GM23338 (cell line): ENCODE data around the gene MRTO4.

Experiments
- CREB1 ChIP-seq: fragments of 250-450 bp; sonication (Bioruptor Pico); IDR thresholded peaks from 2 replicates; pipeline ENCODE4 v1.5.0; 2020; ENCODE audit warnings: low read depth, mild to moderate bottlenecking, moderate library complexity
- CTCF ChIP-seq, 2 experiments: fragments of 200-600 bp in 1 of 2; sonication (generic) in 1 of 2; conservative IDR thresholded peaks; 2 replicates each; pipeline versions ENCODE4 v1.5.1 to v1.6.1; 2016 to 2017; ENCODE audit warnings: antibody characterized with exemption in 2 of 2, low read depth in 2 of 2, mild to moderate bottlenecking in 2 of 2, moderate library complexity in 1 of 2
- EZH2 ChIP-seq: fragments of 200-600 bp; sonication (generic); IDR thresholded peaks from one replicate; pipeline ENCODE4 v1.8.0; 2017; ENCODE audit warnings: antibody characterized with exemption, mild to moderate bottlenecking, low read depth; ENCODE audit not compliant: unreplicated experiment
- POLR2AphosphoS5 ChIP-seq: IDR thresholded peaks from 2 replicates; pipeline ENCODE4 v1.6.1; 2016; ENCODE audit warnings: antibody characterized with exemption, low read depth

- TF ChIP-seq EZH2: no peak
- TF ChIP-seq CREB1 (CRISPR knock-in tag): no peak
- no peak for TF ChIP-seq CTCF (conservative IDR thresholded peaks at IDR 0.05; ENCODE audit: low read depth in 2 of 2)
- TF ChIP-seq POLR2AphosphoS5: no peak
These were observed 42.7 kb upstream of the MRTO4 start for GRCh38 chr1:19208710-19209438.
